Measurements from ENCODE around the gene TSEN15.
"Not testable (repeated sequence)": the region's sequence is repeated elsewhere in the genome, so short reads cannot be mapped to it uniquely, and the experiment has no call there.

Gene TSEN15

DNA sequence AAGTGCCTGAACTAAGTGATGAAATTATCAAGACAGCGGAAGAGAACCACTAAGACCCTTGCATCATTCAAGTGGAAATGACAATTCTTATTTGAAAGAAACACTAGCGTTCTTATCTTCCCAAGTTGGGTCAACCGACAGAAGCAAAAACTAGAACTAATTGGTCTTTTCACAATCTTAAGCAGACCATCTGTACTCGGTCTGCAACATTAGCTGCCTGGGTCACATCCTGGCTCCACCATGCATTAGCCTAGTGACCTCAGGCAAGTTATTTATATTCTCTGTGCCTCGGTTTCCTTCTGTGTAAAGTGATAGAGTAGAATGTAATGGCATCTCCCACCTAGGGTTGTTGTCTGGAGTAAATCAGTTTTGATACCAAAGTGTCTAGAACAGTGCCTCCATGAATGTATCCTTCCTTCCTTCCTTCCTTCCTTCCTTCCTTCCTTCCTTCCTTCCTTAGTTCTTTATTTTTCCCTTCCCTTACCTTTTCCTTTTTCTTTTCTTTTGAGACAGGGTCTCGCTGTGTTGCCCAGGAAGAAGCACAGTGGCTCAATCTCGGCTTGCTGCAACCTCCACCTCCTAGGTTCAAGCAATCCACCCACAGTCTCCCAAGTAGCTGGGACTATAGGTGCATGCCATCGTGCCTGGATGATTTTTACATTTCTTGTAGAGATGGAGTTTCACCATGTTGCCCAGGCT is 20.0 kb upstream of the TSEN15 start:
- no peak for DNase-seq (ENCODE audit: low read depth)

- no peak for DNase-seq (ENCODE audit: low read depth)
Measured at GRCh38 chr1:184032306-184032929, 19.1 kb upstream of the TSEN15 start.

GRCh38 chr1:184032930-184033418 is 18.6 kb upstream of the TSEN15 start:
- no peak for DNase-seq (ENCODE audit: low read depth)

DNA sequence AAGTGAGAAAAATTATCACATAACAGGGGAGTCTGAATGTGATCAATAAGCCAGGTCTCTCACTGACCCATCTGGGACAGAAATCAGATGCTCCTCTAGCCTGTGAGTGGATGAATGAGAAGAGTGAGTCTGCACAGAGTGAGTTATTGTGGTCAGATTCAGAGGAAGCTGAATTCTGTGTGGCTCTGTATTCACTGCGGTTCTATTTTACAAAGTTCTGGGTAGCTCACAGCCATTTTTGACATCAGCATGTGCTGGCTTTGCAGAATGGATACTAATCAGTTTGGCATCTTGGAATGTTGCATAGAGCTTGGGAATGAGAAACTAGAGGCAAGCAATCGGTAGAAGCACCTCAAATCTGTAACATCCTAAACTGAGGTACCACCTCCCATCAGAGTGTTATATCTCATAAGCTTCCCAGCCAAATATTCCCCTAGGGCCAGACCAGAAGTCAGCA is 17.8 kb upstream of the TSEN15 start:
- DNase-seq (ENCODE audit: low read depth), result no peak

DNA sequence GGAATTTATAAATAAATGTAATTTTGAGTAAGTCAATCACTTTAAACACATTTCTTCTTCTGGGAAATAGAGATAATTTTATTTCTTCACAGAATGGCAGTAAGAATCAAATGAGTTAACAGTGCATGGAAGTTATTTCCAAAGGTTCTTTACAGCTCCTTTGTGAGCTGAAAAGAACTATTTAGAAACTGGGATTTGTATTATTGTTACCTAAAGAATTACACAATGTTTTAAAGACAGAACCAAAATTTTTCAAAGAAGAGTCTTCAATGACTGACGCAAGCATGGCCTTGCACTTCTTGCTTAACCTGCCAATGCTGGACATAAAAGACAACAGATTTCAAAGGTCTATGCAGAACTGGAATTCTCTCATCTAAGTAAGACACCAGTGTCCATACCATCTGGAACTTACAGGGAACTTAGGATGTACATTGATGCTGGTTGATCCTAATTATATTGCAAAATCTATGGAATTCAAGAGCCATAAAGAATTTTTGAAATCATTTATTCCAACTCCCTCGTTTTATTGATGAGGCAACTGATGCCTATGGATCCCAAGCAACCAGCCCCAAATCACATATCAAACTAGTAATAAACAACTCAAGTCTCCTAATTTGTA is 16.7 kb upstream of the TSEN15 start:
- no peak for DNase-seq (ENCODE audit: low read depth)

GRCh38 chr1:184035719-184036516 is 15.6 kb upstream of the TSEN15 start:
- no peak for DNase-seq (ENCODE audit: low read depth)

DNA sequence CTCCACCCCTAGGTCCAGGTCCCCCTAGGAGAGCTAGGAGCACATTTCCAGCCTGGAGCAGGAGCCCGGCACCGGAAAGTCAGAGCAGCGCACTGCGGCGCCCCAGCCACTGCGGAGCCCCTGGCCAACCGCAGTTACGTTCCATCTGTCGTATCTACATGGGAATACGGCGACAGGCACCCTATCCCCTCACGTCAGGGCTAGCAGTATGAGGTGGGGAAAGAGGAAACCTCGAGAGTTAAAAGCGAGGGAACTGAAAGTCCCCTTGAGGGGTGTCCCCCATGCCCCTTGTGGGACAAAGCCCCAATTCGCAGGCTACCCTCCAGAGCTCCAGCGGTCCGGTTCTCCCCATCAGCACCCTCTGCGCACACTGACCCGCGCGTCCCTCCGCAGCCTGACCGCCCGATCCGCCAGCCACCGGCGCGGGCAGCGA is 15.0 kb upstream of the TSEN15 start:
- DNase-seq (ENCODE audit: low read depth), result no peak

DNA sequence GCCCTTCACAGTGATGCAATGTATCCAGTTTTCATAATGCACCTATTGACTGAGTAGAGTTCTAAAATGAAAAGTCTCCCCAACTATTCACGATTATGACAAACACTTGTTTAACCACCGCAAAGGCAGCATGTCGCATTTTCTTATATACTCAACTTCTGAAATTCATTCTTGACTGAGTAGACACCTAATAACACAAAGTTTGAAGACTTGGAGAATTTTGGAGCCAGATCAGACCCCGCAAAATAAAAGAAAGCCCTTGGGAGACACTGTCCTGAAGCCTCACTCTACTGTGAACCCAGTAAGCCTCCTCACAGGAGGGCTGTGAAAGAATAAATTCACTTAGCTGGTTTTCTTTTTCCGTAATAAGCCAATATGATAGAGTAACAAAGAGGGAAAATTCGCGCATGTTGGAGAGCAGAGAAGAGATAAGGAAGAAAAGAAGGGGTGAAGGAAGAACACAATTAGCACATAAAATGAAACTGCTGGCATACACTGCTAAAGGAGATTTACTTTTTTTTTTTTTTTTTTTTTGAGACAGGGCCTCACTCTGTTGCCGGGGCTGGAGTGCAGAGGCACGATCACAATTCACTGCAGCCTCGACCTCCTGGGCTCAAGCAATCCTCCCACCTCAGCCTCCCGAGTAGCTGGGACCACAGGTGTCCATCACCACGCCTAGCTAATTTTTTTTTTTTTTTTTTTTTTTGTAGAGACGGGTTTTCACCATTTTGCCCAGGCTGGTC is 13.5 kb upstream of the TSEN15 start:
- no peak for DNase-seq (ENCODE audit: low read depth)

- DNase-seq (ENCODE audit: low read depth), result no peak
Measured at GRCh38 chr1:184039126-184039525, 12.4 kb upstream of the TSEN15 start.

DNA sequence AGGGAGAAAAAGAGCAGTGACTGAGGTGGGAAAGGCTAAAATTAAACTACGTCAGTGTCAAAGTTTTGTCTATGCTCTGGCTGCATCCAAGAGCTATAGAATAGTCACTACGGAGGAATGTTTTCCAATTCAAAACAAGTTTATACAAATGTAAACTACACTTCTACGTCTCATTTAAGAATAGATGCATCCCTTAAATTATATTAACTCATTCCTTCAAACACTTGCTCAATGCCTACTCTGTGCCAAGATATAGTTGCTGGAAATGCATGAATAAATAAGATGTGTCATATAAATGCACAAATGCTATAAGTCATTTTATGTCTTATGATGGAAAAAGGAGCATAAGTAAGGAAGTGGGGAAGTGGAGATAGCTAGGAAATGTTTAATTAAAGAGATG is 9.8 kb upstream of the TSEN15 start:
- no peak for DNase-seq (ENCODE audit: low read depth)

GRCh38 chr1:184043315-184043714 is 8.2 kb upstream of the TSEN15 start:
- not testable (repeated sequence) for DNase-seq (ENCODE audit: low read depth)

- DNase-seq (ENCODE audit: low read depth), result no peak
Measured at GRCh38 chr1:184044603-184045376, 6.7 kb upstream of the TSEN15 start.

DNA sequence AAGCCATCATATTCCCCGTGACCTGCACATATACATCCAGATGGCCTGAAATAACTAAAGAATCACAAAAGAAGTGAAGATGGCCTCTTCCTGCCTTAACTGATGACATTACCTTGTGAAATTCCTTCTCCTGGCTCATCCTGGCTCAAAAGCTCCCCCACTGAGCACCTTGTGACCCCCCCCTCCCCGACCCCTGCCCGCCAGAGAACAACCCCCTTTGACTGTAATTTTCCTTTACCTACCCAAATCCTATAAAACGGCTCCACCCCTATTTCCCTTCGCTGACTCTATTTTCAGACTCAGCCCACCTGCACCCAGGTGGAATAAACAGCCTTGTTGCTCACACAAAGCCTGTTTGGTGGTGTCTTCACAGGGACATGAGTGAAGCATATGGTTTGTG is 4.0 kb upstream of the TSEN15 start:
- DNase-seq (ENCODE audit: low read depth), result not testable (repeated sequence)

- DNase-seq (ENCODE audit: low read depth), result no peak
Measured at GRCh38 chr1:184048561-184049240, 2.8 kb upstream of the TSEN15 start.

DNA sequence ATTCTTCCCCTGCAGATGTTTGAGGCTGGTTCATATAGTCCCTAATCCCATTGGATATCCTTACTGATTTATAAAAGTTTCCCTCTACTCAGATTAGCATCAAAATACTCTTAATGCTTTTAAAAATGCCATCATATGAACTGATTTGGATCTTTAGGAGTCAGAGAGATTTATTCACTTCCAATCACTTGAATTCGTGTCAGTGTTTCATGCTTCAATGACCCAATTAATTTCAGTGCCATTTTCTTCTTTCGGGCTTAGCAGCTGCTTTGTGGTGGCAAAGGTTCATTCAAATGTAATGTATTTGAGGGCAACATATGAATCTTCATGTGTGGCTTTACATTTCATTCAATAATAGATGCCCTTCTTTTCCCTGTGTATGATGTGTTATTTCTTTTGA is 2.2 kb upstream of the TSEN15 start:
- no peak for DNase-seq (ENCODE audit: low read depth)

- no peak for DNase-seq (ENCODE audit: low read depth)
Measured at GRCh38 chr1:184049836-184050468, 1.6 kb upstream of the TSEN15 start.

- DNase-seq (ENCODE audit: low read depth), result no peak
Measured at GRCh38 chr1:184050636-184051035, 894 bp upstream of the TSEN15 start.

DNA sequence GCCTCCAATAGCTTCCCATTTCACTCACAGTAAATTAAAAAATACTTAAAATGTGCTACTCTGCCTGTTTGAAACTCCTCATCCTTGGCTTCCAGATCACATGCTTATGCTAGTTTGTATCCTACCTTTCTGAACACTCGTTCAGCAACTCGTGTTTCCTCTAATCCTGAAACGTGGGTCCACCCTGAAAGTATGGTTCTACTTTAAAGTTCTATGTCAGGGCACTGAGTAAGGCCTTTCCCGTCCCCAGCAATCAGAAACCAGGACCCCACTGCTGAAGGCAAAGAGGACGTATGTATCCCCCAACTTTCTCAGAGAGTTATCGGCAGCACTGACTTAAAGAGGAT is 419 bp upstream of the TSEN15 start:
- no peak for DNase-seq (ENCODE audit: low read depth)

- DNase-seq (ENCODE audit: low read depth), result no peak
Measured at GRCh38 chr1:184052194-184052559, 647 bp downstream of the TSEN15 start.

- DNase-seq (ENCODE audit: low read depth), result no peak
Measured at GRCh38 chr1:184052750-184053149, 1.2 kb downstream of the TSEN15 start.

Measured in stimulated activated CD8-positive, alpha-beta memory T cell treated with anti-CD3 and anti-CD28 coated beads, Interleukin-4, amount 100 ng/mL, for 24 hours (primary cell).